C1 segment of cervical spinal cord (tissue), 14 donors: ENCODE results near the gene CACNA1S.

ENCODE experiments used
- DNase-seq, 14 donors: peaks; one replicate each; lab custom pipeline; 2025; lab: John Stamatoyannopoulos, UW

CACNA1S gene

DNA sequence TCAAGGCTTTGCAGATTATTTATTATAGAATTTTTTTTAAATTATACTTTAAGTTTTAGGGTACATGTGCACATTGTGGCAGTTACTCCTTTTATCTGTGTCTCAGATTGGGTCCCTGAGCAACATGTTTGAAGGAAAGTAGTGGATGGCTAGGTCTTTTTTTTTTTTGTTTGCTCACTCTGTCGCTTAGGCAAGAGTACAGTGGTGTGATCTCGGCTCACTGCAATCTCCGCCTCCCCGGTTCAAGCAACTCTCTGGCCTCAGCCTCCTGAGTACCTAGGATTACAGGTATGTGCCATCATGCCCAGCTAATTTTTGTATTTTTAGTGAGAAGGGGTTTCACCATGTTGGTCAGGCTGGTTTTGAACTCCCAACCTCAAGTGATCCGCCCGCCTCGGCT, 49.1 kb downstream of the CACNA1S start:
- DNase-seq: no peak

- DNase-seq: no peak
Observed at GRCh38 chr1:201062511-201063091, 49.6 kb downstream of the CACNA1S start.

DNA sequence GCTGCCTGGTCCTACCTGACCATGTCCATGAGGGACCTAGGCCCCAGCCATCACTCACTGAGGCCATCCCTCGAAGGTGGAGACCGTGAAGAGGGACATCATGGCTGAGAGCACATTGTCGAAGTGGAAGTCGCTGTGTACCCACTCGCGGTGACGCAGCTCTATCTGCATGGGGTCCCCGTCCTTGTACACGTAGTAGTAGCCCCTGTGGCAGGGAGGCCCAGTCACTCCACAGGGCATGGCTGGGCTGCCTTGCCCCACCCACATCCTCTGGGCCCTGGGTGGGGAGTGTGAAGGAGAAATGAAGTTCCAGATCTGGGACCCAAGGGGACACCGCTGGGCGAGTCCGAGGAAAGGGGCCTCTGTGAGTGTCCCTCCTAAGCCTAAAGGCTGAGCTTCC, 50.3 kb downstream of the CACNA1S start:
- no peak for DNase-seq

DNA sequence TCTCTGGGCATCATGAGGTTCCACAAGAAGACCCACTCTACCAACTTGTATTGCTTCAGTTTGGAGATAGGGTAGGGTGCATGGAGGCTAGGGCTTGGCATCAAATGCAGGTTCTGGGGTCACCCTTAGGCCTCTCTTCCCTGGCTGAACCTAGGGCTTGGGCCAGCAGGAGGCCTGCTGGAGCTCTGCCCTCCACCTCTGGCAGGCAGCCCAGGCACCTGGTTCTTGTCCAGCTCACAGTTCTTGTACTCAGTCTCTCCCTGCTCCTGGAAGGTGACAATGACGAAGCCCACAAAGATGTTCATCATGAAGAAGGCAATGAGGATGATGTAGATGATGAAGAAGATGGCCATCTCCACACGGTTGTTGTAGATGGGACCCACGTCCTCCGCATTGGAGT, 51.2 kb downstream of the CACNA1S start:
- no peak for DNase-seq

DNA sequence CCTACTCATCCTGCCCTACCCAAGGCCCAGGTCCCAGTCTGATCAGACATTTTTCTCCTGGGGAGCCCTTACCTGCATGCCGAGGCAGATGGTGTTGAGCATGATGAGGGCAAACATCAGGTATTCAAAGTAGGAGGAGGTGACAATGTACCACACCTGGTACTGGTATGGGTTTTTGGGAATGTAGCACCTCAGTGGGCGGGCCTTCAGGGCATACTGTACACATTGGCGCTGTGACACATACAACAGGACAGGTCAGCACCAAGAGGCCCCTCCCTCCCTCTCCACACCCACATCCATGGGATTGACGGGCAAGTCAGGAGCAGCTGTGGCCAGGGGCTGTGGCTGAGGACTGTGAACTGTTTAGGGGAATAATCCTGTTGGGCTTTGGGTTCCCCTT, 51.6 kb downstream of the CACNA1S start:
- no peak for DNase-seq

DNA sequence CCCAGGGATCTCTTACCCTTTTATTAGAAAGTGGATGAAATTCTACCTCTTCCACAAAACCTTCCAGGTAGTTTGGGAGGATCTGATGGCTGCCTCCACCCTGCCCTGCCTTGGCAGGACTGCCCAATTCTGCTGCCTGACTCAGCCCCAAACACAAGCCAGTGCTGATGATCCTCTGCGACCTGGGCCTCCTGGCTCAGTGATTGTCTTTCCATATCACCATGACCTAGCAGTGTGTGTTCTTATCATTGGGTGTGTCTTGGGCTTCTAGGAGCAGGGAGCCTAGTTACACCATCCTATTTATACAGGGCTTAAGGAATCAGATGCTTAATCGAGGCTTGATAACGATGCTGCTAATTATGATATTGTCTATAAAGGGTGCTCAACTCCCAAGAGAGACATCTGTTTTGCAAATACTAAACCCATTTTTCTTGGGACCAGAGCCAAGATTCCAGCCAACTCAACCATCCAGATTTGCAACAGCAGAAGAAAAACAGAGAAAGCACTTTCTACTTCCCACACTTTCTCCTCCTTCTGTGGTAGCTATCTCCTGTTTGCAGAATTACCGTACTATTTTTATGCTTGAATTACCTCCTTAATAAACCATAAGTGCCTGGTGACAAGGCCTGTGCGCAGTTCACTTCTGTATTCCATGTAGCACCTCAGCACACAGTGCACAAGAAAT, 52.2 kb downstream of the CACNA1S start:
- no peak for DNase-seq

DNA sequence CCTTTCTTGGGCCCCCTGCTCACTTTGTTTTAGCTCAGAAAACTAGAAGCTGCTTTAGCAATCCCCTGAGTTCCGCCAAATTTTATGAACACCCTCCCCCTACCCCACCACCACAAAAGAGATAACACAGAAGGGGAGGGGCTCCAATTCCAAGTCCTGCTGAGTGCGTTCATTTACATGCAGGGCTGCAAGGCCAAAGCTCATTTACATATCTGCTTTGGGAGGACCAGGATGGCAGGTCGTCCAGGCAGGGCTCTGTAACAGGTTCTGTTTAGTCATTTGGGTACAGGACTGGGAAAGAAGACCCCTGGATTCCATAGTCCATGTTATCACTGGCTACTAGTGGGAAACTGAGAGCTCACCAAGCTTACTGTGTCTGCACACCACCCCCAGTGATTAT, 52.8 kb downstream of the CACNA1S start:
- no peak for DNase-seq

DNA sequence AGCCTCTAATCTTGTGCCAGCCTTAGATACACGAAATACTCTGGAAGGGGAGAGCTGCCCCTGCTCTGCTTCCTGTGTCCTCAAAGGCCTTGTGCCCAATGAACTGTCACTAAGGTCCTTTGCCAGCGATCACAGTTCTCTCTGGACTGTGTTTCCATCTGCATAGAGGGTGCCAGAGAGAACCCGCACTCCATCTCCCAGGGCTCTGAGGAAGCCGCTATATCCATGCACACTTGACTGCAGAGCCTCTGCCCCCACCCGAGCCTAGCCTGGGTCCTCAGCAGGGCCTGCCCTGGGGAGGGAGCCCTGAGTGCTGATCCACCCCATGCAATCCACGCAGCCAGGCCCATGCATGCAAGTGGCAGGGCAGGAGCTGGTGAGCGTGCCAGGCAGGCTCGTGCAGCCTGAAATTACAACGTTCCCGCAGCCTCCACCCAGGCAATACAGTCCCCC, 58.1 kb downstream of the CACNA1S start:
- no peak for DNase-seq

DNA sequence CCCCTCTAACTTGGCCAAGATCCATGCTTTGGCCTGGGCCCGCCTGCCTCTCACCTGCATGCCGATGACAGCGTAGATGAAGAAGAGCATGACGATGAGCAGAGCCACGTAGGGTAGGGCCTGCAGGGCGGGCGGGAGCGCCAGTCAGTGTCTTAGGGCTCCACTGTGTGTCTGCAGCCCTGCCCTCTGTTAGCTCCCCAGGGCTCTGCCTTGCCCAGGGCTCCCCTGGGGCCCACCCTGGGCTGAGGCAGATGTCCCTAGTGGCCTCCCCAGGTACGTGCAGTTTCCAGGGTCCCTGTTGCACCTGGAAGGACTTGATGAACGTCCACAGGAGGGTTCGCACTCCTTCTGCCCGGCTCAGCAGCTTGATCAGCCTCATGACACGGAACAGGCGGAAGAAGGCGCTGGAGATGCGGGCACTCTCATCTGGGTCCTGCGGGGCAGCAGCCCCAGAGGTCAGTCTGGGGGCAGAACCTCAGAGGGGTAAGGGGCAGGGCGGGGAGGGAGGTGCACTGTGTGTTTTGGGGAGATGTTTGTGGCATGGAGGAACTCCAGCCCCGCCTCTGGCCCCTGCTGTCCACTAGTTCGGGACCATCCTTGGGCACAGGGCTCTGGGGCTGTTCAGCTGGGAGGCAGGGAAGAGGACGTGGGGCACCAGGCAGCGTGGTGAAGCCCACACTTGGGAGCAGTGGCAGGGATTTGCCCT, 58.9 kb downstream of the CACNA1S start:
- DNase-seq: no peak

- DNase-seq: no peak
Observed at GRCh38 chr1:201051399-201051798, 60.8 kb downstream of the CACNA1S start.

DNA sequence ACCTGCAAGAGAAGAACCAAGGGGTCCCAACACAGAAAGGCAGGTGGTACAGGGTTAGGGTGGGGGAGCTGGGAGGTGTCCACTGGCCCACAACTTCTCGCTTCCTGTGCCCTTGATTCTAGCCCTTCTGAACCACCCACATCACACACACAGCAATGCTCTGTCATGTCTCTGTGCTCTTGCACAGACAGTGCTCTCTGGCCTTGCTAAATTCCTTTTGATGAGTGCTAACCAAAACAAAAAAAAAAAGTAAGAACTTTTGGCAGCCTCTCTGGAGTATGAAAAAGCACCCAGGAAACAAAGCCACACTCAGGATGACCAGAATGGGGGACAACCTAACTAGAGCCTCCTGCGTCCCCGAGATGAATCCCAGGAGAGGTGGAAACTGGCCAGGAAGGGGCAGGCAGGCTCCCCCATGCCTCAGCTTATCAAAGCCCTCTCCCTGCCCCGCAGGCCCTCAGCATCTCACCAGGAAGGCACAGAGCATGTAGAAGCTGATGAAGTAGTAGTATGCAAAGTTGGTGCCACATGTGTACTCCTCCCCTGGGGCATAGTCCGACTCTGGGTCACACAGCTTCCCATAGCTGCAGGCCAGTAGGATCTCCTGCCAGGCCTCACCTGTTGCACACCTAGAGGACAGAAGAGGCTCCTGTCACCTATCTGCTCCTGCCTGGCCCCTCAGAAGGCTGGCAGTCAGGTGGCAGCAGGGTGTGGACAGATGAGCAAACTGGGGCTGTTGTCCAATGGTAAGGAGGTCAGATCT, 61.5 kb downstream of the CACNA1S start:
- DNase-seq: no peak

DNA sequence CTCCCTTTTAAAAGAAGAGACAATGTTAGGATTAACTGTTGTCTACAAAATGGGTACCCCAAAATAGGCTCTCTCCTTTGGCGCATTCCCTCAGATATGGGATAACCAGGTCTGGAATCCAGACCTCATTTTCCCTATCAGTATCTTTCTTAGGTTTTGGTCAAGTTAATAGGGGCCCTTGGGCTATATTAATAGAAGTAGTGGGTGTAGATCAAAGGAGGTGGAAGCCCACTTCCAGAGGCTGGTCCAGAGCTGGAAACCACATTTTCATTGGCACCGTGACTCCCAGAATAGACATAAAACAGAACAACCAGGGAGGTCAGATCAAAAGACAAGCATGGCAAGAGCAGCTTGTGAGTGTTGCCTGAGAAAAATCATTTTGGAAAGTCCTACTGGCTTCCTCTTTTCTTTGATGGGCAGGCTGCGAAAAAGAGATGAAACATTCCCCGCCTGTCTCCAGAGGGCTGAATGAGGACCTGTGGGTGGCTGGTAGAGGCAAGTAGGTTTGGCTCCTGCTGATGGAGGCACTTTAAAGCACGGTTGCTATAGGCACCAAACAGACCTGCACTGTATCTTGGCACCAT, 62.9 kb downstream of the CACNA1S start:
- no peak for DNase-seq

- DNase-seq: no peak
Observed at GRCh38 chr1:201048521-201048920, 63.7 kb downstream of the CACNA1S start.

DNA sequence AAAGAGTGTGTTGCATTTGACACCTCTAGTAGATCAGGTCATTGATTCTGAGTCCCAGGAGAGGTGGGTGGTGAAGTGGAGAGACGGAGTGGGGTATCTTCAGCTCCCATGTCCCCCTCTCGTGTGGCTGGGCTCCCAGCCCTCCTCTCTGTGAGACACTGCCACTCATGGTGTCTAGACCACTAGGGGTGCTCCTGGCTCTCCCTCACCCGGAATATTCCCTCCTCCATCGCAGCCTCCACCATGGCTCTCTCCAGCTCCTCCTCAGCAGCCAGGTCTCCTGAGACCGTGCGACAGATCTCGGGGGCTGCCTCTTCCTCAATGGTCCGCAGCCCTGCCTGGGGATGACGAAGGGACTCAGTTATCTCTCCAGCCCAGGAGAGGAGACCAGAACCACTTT, 68.1 kb downstream of the CACNA1S start:
- DNase-seq: no peak

DNA sequence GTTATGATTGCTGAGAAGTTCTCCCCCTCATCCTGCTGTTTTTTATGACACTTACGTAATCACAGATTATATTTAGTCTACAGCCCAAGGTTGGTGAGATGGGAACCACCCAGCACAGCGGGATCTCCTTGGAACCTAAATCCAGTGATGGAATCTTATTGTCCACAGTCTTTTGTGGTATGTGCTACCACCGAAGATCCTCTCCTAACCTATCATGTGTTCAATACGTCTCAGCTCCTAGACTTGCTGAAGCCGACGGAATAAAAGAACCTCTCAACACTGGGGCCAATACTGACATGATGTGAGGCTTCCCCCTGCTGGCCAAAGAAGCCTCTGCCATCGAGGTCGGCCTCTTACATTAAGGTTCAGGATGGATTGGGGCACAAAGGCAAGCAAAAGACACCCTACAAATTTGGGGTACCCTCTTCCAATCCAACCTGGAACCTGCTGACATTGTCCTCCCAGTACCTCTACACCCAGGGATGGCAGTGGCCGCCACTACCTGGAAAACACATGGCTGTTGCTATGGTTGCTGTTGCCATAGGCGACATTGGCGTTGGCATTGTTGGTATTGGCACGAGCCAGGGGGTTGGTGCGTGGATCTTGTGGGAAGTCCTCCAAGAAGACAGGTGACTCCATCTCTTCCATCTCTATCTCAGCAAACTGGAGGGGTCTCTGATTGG, 69.3 kb downstream of the CACNA1S start:
- peak in 11 of 14 donors; percentile 7 to 63 (median 32) for DNase-seq

- no peak for DNase-seq
Observed at GRCh38 chr1:201041011-201041410, 71.2 kb downstream of the CACNA1S start.

GRCh38 chr1:201039876-201040275, 72.3 kb downstream of the CACNA1S start:
- no peak for DNase-seq

DNA sequence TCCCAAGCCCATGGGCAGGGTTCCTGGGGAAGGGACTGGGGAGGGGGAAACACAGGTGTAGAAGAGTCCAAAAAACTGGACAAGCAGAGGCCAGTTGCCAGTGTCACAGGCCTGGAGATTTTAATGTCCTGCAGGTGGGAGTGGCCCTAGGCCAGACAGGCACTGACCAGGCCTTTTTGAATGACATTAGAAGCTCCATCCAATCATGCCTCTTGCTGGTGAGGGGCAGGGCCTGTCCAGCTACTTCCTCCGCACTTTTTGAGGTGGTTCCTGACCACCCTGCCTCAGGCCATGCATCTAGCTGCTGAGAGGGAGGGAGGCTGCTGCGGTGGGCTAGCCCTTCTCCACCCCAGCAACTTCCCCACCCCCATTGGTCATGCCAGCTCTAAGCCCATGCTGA, 72.8 kb downstream of the CACNA1S start:
- DNase-seq: no peak

- no peak for DNase-seq
Observed at GRCh38 chr1:201038186-201038876, 73.9 kb downstream of the CACNA1S start.

GRCh38 chr1:201036188-201036842, 75.9 kb downstream of the CACNA1S start:
- no peak for DNase-seq
